Kidney glomerular epithelial cell (primary cell): ENCODE measurements around the gene CTR9.

Experiments
- DNase-seq: peaks from one replicate; lab custom pipeline; 2025; lab: John Stamatoyannopoulos, UW

Gene CTR9

DNA sequence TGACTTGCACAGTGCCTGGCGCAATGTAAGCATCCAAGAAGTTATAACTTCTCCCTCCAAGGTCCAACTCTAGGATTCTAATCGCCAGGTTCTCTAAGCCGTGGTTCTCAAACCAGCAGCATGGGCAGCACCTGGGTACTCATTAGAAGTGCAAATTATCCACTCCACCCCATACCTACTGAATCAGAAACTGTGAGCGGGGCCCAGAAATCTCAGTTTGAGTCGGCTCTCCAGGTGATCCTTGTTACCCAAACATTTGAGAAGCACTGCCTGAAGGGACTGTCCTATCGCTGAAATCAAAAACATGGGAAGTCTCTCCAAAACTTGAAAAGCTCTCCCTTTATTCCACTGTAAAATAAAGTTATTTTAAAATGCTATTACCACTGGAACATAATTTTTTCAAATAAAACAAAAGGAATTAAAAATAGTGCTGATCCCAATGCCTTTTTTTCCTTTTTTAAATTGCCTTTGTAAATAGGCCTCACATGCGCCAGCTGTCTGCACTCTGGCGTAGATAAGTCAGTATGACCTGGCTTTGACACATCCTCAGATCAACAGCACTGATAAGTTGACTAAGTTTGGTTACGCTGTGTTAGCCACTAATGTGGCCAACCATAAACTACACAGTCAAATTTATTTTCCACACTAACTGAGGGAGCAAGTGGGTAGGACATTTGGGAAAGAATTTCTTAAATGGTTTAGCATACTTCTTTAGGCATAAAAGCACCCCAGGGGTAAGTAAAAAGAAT, 8.4 kb upstream of the CTR9 start:
- DNase-seq, result no peak

DNA sequence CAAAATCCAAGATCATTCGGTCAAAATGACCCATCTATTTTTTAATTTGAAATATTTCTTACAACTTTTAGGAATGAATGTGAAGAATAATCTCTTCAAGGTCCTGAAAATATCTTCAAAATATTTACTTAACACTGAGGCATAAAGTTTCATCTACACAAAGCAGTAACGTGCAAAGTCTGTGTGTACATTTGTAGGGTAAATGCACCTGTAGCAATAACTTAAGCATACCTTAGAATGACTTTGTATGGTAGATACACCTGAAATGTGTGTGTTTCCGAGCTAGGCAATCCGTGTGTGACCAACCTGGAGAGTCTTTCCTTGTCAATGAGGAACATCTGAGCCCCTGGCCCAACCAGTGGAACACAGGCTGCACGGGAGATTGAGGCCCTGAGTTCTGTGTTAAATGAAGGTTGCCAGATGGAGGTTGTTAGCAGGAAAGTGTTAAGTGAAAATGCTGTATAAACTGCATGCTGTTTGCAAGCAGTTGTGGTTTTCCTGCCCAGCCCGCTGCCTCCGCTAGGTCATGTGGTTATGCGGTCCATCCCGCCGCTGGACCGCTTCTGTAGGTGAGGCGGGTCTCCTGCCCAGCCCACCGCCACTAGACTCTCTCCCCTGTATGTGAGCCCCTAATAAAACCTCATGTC, 7.6 kb upstream of the CTR9 start:
- no peak for DNase-seq

DNA sequence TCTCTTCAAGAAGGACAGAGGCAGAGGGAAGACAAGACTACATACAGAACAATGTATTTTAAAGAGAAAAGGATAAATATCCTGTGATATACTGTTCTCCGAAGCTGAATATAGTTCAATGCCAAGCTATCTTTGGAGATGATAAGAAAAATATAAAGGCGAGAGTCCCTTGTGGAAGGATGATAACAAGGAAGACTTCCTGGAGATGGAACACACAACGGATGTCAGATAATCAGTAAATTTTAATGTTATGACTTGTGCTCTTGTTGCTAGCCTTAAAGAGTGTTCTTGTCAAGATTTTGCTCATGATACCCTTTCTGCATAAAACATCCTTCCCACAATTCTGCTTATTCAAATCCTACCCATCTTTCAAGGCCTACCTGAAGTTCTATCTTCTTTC, 6.8 kb upstream of the CTR9 start:
- no peak for DNase-seq

DNA sequence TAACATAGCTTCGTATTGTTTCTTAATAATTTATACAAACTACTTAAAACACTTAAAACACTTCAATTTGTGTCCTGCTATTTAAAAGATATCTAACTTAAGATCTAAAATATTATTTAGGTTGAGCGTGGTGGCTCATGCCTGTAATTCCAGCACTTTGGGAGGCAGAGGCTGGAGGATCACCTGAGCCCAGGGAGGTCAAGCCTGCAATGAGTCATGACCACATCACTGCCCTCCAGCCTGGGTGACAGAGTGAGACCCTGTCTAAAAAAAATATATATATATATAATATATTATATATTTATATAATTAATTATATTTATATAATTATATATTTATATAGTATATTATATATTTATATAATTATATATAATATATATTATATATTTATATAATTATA, 4.2 kb upstream of the CTR9 start:
- no peak for DNase-seq

DNA sequence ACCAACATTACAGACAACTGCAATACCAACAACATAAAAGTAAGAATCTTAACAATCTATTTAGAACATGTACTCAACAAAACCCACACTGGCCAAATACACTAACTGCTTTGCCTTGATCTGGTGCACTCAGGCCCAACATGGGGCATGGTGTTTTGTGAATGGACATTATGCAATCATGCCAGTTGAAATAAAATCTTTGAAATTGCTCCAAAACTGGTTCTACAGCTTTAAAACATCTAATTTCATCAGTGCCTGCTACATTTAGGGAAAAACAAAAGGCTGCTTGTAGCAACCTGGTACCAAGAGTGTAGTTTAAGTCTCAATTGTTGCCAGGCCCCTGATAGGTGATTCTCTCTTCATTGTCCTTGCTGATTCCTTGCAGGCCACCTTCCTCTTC, 3.3 kb upstream of the CTR9 start:
- DNase-seq, result no peak

DNA sequence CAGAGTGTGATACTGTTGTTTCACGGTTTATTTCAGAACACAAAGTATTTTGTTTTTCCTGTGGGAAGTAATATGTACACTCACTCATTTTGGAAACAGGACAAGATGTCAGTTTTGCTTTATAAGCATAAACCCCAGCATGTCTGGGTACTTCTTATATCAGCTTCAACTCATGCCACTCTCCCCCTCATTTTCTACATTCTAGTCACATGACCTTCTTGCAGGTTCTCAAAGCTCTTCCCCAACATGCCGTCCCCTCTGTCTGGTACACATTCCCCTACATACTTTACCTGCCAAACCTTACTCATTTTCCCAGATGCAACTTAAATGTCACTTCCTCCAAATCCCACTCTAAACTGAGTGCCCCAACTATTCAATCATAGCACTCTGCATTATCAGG, 1.6 kb upstream of the CTR9 start:
- DNase-seq, result no peak

DNA sequence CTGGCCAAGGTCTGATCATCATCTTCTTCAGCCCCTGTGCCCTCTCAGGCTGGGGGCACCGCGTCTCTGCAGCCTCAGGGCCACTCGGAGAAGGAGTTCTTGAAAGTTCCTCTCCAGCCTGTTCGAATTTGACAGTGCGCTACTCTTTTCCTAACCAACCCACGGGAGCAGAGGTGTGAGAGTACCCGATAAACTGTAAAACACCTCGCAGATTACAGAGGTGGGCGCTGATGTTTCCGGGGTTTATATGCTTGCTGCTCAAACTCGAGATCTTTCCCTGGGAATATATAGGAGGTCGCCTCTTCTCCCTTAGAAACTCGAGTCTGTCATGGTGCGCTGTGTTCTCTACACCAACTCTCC, 515 bp downstream of the CTR9 start:
- peak; percentile 59 for DNase-seq

DNA sequence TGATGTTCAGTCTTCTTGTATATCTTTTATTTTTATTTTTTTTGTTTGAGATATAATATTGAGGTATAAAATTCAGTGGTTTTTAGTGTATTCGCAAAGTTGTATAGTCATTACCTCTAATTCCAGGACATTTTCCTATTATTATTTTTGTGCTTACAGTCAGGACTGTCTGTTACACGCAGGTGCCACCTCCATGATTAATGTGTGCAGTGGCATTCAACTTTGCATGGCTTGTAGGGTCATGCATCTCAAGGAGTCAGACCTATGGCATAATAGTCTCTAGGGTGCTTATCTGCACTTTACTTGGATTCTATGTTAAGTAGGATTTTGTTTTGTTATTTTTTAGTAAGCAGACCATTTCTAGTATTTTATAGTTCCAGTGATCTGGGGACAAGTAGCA, 1.0 kb downstream of the CTR9 start:
- DNase-seq, result no peak

DNA sequence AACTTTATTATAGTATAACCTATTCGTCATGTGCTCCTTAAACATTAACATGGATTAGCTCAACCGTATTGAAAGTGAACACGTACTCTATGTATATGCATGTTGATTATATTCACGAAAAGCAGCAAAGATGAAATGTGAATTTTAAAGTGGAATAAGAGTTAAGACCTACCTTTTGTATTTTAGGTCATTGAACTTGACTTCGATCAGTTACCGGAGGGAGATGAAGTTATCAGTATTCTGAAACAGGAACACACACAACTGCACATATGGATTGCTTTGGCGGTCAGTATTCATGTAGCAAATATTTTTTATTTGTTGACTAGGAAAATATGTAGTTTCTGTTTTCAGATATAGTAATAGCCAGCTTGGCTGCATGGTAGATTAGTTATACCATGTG, 1.4 kb downstream of the CTR9 start:
- DNase-seq, result no peak

DNA sequence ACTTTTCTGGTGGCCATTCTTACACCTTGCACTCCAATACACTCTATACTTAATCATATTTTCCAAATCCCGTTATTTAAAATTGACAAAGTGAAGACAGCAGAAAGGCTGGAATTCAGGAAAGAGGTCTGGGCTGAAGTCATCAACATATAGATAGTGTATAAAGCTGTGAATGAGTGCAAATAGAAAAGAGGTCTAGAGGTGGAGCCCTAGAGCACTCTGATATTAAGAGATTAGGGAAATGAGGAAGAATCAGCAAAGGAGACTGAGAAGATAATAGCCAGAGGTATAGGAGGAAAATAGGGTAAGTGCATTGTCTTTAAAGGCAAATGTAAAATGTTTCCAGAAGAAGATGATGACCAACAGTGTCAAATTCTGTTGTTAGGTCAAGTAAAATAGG, 7.9 kb downstream of the CTR9 start:
- peak; percentile 0 for DNase-seq

DNA sequence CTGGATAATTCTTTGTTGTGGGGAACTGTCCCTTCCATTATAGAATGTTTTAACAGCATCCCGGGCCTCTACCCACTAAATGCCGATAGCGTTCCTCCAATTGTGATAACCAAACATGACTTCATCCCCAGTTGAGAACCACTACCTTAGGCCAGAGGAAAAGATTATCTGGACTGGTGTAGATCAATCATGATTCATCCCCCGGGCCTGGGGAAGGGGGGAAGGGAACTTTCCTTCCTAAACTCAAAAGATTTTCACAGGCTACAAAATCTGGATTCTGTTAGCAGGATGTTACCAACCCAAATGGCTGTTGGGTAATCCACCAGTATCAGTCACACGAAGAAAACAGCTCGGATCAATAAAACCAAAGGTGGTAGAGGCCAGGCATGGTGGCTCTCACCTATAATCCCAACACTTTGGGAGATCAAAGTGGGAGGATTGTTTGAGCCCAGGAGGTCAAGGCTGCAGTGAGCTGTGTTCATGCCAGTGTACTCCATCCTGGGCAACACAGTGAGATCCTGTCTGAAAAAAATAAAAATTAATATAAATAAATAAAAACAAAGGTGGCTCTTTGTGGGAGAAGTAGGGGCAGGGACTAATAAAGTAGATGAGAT, 10.1 kb downstream of the CTR9 start:
- DNase-seq, result no peak

DNA sequence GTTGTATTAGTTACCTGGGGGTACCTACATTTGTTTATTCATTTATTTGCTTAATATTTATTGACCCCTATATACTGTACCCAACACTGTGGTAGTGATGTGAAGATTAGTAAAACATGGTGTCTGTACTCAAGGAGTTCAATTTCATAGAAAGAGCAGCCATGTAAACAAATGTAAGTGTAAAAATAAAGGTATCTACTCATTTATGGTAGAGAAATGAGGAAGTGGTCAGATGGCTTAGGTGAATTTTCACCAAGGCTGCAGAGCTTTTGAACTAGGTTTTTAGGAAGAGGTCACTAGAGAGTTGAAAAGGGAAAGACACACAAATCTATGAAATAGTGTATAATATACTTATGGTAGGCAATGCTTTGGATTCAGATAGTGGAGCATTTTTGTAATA, 11.1 kb downstream of the CTR9 start:
- no peak for DNase-seq

DNA sequence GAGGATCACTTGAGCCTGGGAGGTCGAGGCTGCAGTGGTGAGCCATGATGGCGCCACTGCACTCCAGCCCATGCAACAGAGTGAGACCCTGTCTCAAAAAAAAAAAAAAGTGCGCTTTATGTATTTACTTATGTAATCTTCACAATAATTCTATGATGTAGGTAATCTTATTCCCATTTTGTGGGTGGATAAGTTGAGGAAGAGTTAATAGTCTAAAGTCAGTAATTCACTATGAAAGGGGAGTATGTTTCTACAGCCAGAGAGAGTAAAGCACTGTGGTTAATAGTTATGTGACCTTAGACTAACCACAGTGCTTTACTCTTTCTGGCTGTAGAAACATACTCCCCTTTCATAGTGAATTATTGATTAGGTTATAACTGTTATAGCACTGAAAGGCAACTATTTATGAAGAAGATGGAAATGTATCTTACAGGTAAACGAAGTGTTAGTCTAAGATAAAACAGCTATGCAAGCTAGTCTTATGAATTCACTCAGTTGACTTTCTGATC, 11.9 kb downstream of the CTR9 start:
- no peak for DNase-seq

DNA sequence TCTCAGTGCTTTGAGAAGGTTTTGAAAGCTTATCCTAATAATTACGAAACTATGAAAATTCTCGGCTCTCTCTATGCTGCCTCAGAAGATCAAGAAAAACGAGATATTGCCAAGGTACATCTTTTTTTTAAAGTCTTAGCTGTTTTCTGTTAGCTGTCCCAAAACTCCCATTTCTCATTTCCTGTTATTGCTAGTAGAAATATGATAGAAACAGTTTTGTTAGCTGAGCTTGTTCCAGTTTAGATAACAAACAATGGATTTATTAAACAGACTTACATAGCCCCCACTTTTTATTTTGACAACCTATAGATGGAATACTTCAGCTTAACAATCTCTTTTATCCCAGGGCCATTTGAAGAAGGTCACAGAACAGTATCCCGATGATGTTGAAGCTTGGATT, 12.7 kb downstream of the CTR9 start:
- no peak for DNase-seq

DNA sequence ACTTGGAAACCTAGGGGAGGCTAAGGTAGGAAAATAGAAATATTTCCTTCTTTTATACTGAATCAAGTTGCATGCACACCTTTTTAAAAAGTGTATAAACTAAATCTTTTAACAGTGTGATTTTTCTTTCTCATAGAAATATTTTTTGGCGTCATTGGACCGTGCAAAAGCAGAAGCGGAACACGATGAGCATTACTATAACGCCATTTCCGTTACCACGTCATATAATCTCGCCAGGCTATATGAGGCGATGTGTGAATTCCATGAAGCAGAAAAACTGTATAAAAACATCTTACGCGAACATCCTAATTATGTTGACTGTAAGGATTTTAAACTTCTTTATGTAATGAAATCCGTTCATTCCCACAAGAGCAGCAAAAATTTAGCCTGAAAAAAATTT, 13.4 kb downstream of the CTR9 start:
- no peak for DNase-seq

DNA sequence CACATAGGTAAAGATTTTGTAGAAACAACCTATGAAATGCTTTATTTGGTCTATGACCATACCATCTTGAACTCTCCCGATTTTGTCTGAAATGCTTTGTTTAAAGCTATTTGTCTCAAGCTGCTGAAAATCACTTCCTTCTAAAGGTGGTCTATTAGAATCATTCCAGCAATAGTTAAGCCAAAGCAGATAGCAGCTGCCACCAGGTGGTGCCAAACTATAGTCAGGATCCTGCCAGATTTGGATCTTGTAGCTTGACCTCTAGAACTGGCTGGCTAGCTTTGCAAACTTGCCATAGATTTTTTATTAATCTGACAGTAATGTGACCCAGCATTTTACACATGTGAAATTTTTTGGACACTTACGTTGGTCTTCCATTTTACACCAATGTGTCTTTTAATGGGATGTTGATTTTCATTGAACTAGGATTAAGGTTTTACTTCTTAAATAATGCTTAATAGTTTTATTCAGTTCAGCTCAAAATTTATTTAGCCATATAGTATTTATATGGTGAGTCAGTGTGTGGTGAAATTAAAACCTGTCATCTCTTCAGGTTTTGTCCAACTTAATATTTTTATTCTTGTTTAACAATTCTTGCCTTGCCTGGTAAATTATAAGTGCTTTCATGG, 19.7 kb downstream of the CTR9 start:
- DNase-seq, result no peak

DNA sequence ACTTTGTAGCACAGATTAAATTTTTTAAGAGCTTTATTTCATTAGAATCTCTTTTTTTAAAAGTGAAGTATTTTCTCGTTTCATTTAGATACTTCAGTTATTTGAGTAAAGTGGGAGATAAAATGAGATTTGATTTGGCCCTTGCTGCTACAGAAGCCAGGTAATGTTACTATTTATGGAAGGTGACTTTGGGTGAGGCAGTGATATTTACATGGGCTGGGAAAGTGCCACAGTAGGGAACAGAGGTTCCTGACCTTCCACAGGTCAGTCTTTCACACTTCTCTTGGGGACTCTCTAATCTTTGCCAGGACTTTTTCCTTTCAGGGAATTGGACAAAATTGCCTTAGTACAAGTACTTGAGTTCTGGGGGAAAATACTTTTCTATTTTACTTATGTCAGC, 20.4 kb downstream of the CTR9 start:
- no peak for DNase-seq

DNA sequence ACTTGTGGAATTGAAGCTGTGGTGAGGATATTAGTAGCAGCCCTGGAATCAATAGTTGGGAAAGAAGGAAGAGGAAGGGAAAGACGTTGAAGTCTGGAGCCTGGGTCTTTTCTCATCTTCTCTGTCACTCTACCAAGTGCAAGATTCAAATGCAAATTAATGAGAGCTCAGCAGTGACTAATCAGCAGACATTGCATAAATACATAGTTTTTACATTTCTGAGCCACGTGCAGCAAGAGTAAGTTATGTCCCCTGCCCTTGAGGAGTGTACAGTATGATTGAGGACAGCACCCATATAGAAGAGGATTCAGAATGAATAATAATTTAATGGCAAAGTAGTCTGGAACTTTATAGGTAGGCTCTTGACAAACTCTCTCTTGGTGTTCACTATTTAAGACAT, 23.8 kb downstream of the CTR9 start:
- DNase-seq, result no peak

DNA sequence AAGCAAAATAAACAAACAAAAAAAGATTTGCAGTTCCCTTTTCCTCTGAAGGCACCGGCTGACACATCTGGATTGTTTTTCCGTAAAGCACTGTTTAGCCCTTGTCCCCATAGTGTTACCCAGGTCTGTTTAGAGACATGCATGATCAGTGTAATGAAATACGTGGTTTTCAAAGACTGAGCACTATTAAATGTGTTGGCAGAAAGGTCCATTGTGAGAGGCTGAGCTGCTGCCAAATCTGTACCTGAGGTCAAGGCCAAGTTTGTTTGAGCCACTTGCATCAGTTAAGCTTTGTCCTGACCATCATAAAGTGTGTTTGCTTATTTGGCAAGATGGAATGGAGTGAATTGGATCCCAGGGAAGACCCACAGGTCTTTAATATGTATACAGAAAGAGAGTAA, 26.3 kb downstream of the CTR9 start:
- no peak for DNase-seq

DNA sequence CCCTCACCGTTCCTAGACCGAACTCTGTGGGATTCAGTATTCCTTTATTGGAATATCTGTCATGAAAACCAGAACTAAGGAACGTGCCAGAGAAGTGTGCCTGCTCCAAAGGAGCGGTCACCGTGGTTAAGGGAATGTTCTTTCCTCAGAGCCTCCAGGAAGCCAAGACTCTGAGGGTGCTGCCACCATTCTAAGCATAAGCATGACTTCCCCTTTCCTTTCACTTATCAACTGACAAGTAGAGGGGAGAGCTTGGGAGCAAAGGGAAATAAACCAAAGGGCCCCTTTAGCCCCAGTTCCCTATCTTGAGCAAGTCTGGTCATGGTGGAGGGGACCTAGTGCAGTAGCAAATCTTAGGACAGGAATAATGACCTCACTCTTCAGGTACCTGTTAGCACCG, 26.8 kb downstream of the CTR9 start:
- no peak for DNase-seq

DNA sequence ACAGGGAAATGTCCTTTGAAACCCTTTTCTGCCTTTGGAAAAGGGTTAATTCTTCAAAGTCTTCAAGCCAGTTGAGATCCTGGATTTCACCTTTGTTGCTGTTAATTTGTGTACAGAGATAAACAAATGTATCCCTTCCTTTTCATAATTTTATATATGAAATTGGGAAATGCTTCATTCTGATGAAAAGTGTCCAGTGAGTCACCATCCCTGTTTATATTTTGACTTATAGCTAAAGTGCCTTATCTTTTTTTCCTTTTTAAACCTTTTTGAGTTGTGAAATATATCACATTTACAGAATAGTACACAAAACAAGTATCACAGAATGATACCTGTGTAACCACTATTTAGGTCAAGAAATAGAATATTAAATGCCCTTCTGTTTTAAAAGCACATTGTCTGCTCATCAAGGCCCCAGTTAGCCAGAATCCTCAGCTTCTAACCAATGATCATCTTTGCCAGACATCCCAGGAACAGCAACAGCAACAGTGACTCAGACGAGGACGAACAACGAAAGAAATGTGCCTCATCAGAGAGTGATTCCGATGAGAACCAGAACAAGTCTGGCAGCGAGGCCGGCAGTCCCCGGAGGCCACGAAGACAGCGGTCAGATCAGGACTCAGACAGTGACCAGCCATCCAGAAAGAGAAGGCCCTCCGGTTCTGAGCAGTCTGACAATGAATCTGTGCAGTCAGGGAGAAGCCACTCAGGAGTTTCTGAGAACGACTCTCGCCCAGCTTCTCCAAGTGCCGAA, 27.3 kb downstream of the CTR9 start:
- no peak for DNase-seq

DNA sequence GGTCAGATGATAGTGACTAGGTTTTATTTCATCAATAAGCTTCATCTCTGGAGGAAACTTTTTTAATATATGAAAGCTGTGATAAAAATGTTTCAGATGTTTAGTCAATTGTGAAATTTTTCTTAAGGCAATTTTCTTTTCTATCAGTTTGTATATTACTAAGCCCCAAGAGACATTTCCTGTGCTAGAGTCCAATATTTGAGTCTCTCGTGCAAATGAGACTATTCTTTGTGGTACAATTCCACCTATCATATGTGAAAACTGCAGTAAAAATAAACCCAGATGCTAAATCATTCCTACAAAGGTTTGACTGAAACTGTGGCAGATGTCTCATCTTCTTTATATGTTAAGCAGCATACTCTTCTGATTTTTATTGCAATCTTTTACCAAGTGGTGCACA, 28.0 kb downstream of the CTR9 start:
- no peak for DNase-seq
